GM10266 (cell line): Measurements from ENCODE around the gene RCOR1.

ENCODE experiments used
- DNase-seq: peaks from one replicate; pipeline ENCODE4 v3.0.0; 2012; ENCODE audit errors: extremely low spot score
- TF ChIP-seq, protein P1 (sequence below): IDR thresholded peaks from 2 replicates; pipeline ENCODE4 v1.5.1; 2012; ENCODE audit warnings: mild to moderate bottlenecking, low read depth; ENCODE audit not compliant: control insufficient read depth, insufficient read depth; ENCODE audit errors: missing control alignments

RCOR1 gene

GRCh38 chr14:102602421-102603292, 10.2 kb downstream of the RCOR1 start:
- DNase-seq, result no peak
- TF ChIP-seq, protein P1, sequence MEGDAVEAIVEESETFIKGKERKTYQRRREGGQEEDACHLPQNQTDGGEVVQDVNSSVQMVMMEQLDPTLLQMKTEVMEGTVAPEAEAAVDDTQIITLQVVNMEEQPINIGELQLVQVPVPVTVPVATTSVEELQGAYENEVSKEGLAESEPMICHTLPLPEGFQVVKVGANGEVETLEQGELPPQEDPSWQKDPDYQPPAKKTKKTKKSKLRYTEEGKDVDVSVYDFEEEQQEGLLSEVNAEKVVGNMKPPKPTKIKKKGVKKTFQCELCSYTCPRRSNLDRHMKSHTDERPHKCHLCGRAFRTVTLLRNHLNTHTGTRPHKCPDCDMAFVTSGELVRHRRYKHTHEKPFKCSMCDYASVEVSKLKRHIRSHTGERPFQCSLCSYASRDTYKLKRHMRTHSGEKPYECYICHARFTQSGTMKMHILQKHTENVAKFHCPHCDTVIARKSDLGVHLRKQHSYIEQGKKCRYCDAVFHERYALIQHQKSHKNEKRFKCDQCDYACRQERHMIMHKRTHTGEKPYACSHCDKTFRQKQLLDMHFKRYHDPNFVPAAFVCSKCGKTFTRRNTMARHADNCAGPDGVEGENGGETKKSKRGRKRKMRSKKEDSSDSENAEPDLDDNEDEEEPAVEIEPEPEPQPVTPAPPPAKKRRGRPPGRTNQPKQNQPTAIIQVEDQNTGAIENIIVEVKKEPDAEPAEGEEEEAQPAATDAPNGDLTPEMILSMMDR, result no peak

DNA sequence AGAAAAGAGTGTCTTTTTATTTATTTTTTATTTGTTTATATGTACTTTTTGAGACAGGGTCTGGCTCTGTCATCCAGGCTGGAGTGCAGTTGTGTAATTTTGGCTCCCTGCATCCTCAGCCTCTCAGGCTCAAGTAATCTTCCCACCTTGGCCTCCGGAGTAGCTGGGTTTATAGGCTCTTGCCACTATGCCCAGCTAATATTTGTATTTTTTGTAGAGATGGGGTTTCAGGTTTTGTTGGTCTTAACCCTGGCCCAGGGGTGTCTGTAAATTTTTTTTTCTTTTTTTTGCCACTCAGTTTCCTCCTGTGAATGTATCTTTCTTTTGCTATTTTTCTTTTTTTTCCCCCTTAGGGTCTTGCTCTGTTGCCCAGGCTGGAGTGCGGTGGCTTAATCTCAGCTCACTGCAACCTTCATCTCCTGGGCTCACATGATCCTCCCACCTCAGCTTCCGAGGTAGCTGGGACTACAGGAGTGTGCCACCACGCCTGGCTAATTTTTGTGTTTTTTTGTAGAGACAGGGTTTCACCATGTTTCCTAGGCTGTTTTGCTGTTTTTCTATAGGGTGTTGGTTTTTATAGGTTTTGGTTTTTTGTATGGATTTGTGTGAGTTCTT, 11.0 kb downstream of the RCOR1 start:
- DNase-seq, result no peak
- TF ChIP-seq, protein P1, result no peak

GRCh38 chr14:102604183-102604582, 11.7 kb downstream of the RCOR1 start:
- no peak for DNase-seq
- TF ChIP-seq, protein P1, result no peak

GRCh38 chr14:102605029-102605428, 12.6 kb downstream of the RCOR1 start:
- no peak for DNase-seq
- TF ChIP-seq, protein P1, result no peak

DNA sequence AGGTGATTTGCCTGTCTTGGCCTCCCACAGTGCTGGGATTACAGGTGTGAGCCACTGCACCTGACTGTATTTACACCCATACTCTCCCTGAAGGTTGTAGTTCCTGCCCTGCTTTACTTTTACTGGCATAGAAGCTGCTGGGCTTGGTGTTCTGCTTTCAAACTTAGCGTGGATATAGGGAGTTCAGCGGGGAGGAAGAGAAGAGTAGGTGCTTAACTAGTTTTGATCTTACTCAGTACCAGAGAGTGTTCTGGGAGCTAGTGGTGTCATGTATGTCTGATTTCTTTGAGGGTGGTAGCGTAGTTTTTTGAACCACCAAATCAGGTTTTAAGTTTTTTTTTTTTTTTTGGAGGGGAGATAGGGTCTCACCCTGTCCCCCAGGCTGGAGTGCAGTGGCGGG, 13.8 kb downstream of the RCOR1 start:
- DNase-seq, result peak; percentile 74
- TF ChIP-seq, protein P1, result no peak

DNA sequence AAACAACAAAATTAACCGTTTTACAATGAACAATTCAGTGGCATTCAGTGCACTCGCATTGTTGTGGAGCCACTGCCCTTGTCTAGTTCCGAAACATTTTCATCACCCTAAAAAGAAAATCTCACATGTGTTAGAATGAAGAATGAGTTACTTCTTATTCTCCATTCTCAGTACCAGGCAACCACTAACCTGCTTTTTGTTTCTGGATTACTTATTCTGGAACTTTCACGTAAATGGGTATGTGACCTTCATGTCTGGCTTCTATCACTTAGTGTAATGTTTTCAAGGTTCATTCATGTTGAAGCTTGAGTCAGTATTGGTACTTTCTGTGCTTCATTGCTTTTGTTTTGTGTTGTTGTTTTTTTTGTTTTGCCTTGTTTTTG, 15.6 kb downstream of the RCOR1 start:
- DNase-seq, result peak; percentile 55
- TF ChIP-seq, protein P1, result no peak

- no peak for DNase-seq
- TF ChIP-seq, protein P1, result no peak
Observed at GRCh38 chr14:102610968-102611811, 18.7 kb downstream of the RCOR1 start.
